Measurements from ENCODE around the gene PSG3.
"Not testable (repeated sequence)": the region's sequence is repeated elsewhere in the genome, so short reads cannot be mapped to it uniquely, and the experiment has no call there.

DNA sequence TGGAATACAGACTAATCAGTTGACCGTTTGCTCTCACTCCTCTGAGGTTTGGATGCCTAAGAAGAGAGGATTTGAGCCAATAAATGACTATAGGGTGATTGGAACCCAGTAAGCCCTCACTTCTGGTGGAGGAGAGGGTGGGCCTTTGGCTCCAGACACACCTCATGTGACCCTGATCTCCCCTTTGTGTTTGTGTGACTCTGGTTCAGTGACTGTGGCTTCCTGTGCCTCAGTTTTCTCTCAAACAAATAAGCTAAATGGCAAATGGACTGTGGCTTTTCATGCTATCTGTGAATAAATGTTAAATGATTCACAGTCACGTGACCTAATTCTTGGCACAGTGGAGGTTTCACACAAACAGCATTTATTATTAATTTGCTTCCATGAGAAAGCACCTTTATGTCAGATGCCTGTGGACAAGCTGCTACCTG lies 2.7 kb downstream of the PSG3 start:
- TF ChIP-seq, protein P1, sequence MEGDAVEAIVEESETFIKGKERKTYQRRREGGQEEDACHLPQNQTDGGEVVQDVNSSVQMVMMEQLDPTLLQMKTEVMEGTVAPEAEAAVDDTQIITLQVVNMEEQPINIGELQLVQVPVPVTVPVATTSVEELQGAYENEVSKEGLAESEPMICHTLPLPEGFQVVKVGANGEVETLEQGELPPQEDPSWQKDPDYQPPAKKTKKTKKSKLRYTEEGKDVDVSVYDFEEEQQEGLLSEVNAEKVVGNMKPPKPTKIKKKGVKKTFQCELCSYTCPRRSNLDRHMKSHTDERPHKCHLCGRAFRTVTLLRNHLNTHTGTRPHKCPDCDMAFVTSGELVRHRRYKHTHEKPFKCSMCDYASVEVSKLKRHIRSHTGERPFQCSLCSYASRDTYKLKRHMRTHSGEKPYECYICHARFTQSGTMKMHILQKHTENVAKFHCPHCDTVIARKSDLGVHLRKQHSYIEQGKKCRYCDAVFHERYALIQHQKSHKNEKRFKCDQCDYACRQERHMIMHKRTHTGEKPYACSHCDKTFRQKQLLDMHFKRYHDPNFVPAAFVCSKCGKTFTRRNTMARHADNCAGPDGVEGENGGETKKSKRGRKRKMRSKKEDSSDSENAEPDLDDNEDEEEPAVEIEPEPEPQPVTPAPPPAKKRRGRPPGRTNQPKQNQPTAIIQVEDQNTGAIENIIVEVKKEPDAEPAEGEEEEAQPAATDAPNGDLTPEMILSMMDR (IDR thresholded peaks at IDR 0.05): not testable (repeated sequence)
- not testable (repeated sequence) for TF ChIP-seq ZFX (IDR thresholded peaks at IDR 0.05; ENCODE audit: borderline replicate concordance)
